GM21526 (cell line): ENCODE results near the gene ZXDA.

ENCODE experiments used
- ATAC-seq: cut with Tn5 transposase; IDR thresholded peaks from one replicate; pipeline ENCODE4 v1.9.1; 2021; ENCODE audit warnings: moderate library complexity; ENCODE audit not compliant: unreplicated experiment, low FRiP score

Gene ZXDA

DNA sequence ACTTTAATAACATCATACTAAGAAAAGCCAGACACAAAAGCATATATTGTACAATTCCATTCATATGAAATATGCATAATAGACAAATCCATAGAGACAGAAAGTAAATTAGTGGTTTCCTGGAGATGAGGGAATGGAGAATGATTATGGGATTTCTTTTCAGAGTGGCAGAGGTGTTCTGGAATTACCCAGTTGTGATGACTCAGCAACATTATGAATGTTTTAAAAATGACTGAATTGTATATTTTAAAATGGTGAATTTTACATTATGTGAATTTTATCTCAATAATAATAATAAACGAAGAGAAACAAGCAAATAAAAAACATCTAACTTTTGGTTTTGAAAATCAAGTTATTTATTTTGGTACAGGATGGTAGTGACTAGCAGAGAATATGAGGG lies 11.2 kb downstream of the ZXDA start:
- ATAC-seq = no peak

DNA sequence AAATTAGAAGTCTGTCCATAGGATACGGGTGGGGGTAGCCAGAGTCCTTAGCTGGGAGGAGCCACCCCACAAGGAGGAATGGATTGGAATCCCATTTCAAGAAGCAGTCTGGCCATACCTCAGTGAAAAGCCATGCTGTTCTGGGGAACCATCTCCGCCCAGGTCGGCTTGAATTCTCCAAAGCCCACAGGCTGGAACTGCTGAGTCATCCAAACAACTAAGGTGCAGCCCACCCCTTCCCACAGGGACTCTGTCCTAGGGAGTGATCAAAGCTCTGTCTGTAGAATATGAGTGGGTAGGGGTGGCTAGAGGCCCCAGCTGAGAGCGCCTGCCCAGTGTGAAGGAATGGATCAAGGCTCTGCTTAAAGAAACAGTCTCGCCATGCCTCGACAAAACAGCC lies 38.8 kb downstream of the ZXDA start:
- no peak for ATAC-seq
